IPS-18a (cell line): ENCODE data around the gene CWH43.

Experiments used
- H3K27ac ChIP-seq: one replicate; pipeline ENCODE4 v1.5.1; 2013; ENCODE audit warnings: low read length
- H3K27me3 ChIP-seq: one replicate; pipeline ENCODE4 v1.6.1; 2013; ENCODE audit warnings: mild to moderate bottlenecking, low read length; ENCODE audit not compliant: control insufficient read depth, insufficient read depth
- H3K36me3 ChIP-seq: one replicate; pipeline ENCODE4 v1.6.1; 2013; ENCODE audit warnings: low read depth, low read length; ENCODE audit not compliant: control insufficient read depth
- H3K4me1 ChIP-seq: one replicate; pipeline ENCODE4 v1.6.1; 2013; ENCODE audit warnings: low read depth, low read length; ENCODE audit not compliant: control insufficient read depth
- H3K4me3 ChIP-seq: one replicate; pipeline ENCODE4 v1.5.1; 2013; ENCODE audit warnings: low read length
- H3K9ac ChIP-seq: one replicate; pipeline ENCODE4 v1.6.1; 2013; ENCODE audit warnings: mild to moderate bottlenecking, low read length, moderate library complexity
- H3K9me3 ChIP-seq: one replicate; pipeline ENCODE4 v1.6.1; 2013; ENCODE audit warnings: low read depth, low read length; ENCODE audit not compliant: control insufficient read depth

CWH43 gene

DNA sequence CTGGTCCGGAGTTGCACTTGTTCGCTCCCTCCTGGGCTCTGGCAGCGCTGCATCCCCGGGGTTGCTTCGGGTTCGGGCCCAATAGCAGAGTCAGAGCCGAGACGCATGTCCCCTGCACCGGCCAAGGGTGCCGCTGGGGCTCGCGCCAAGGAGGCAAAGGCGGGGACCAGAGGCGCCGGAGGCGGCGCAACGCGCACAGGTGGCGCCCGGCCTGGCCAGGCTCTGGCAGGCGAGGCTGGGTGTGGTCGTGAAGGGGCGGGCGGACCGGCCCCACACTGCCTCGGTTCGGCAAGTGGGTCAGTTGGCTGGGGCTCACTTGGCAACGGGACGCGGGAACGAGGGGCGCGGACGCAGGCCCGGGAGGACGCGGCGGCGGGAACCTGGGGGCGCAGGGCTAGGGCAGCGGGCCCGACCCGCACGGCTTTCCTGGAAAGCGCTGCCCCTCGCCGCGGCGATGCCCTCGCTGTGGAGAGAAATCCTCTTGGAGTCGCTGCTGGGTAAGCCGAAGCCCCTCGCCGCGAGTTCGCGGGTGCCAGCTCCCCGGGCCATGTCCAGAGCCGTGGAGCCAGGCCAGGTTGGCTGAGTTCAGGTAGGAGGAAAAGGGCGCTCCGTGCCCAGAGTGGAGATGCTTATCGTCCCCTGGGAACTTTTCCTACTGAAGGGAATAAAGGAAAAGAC lies at the start of gene CWH43:
CWH43 (plus strand) TSS at position 300 of the 678 bp plus-strand sequence; CDS start at position 455, 155 bp downstream.
- Histone ChIP-seq H3K4me3 (peak within 1 kb of the TSS; percentile 37), H3K36me3 (no peaks in the 10 kb centered on the region), H3K27ac (no peak within 1 kb of the TSS), H3K9me3 (peaks cover 8% of the 10 kb centered on the region), H3K9ac (no peak within 1 kb of the TSS), H3K4me1 (no peaks in the 10 kb centered on the region), H3K27me3 (peaks cover 45% of the 10 kb centered on the region)

- Histone ChIP-seq H3K27me3 (no peaks in the 10 kb centered on the region), H3K4me3 (no peak overlapping the region), H3K36me3 (no peaks in the 10 kb centered on the region), H3K9me3 (no peaks in the 10 kb centered on the region), H3K27ac (no peak overlapping the region), H3K4me1 (no peaks in the 10 kb centered on the region), H3K9ac (no peak overlapping the region)
Measured at GRCh38 chr4:48937033-48937432, 49.0 kb upstream of the CWH43 start.

GRCh38 chr4:48938831-48939230 lies 47.2 kb upstream of the CWH43 start:
- H3K4me1 ChIP-seq, result no peaks in the 10 kb centered on the region
- H3K36me3 ChIP-seq, result no peaks in the 10 kb centered on the region
- no peaks in the 10 kb centered on the region for H3K9me3 ChIP-seq
- no peak overlapping the region for H3K27ac ChIP-seq
- H3K4me3 ChIP-seq, result no peak overlapping the region
- no peaks in the 10 kb centered on the region for H3K27me3 ChIP-seq
- no peak overlapping the region for H3K9ac ChIP-seq

GRCh38 chr4:48939785-48940184 lies 46.3 kb upstream of the CWH43 start:
- H3K4me3 ChIP-seq, result no peak overlapping the region
- H3K9ac ChIP-seq, result no peak overlapping the region
- no peaks in the 10 kb centered on the region for H3K36me3 ChIP-seq
- H3K27me3 ChIP-seq, result no peaks in the 10 kb centered on the region
- no peak overlapping the region for H3K27ac ChIP-seq
- no peaks in the 10 kb centered on the region for H3K9me3 ChIP-seq
- H3K4me1 ChIP-seq, result no peaks in the 10 kb centered on the region

GRCh38 chr4:48943387-48943786 lies 42.7 kb upstream of the CWH43 start:
- no peaks in the 10 kb centered on the region for H3K27me3 ChIP-seq
- H3K27ac ChIP-seq, result no peak overlapping the region
- H3K4me3 ChIP-seq, result no peak overlapping the region
- no peaks in the 10 kb centered on the region for H3K36me3 ChIP-seq
- no peak overlapping the region for H3K9ac ChIP-seq
- peaks cover 3% of the 10 kb centered on the region for H3K4me1 ChIP-seq
- no peaks in the 10 kb centered on the region for H3K9me3 ChIP-seq

DNA sequence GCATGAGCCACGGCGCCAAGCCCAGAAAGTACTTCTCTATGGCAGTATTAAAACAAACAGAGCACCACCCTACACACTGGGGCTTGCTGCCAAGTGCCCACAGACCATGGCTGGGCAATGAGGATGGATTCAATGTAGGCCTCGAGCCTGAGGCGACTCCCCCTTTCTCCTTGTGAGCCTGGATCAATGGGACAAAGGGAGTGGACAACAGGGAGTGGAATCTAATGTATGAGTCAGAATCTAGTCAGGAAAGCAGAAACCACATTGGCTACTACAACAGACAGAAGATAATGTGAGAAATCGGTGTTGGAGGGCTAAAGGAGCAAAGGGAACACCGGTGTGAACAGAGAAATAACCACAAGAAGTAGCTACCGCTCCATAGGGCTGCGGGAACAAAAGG lies 41.8 kb upstream of the CWH43 start:
- H3K9me3 ChIP-seq, result no peaks in the 10 kb centered on the region
- no peak overlapping the region for H3K9ac ChIP-seq
- no peaks in the 10 kb centered on the region for H3K27me3 ChIP-seq
- H3K27ac ChIP-seq, result no peak overlapping the region
- H3K4me3 ChIP-seq, result no peak overlapping the region
- H3K4me1 ChIP-seq, result peaks cover 3% of the 10 kb centered on the region
- H3K36me3 ChIP-seq, result no peaks in the 10 kb centered on the region

- no peak overlapping the region for H3K9ac ChIP-seq
- no peaks in the 10 kb centered on the region for H3K36me3 ChIP-seq
- no peak overlapping the region for H3K27ac ChIP-seq
- H3K4me1 ChIP-seq, result peaks cover 3% of the 10 kb centered on the region
- no peak overlapping the region for H3K4me3 ChIP-seq
- H3K9me3 ChIP-seq, result no peaks in the 10 kb centered on the region
- H3K27me3 ChIP-seq, result no peaks in the 10 kb centered on the region
Measured at GRCh38 chr4:48944756-48945241, 41.3 kb upstream of the CWH43 start.

GRCh38 chr4:48945981-48946380 lies 40.1 kb upstream of the CWH43 start:
- H3K27ac ChIP-seq, result no peak overlapping the region
- no peaks in the 10 kb centered on the region for H3K27me3 ChIP-seq
- H3K9ac ChIP-seq, result no peak overlapping the region

GRCh38 chr4:48947731-48948130 lies 38.3 kb upstream of the CWH43 start:
- no peak overlapping the region for H3K27ac ChIP-seq

More at GRCh38 chr4:48945981-48946380, 40.1 kb upstream of the CWH43 start:
- Histone ChIP-seq H3K4me3 (no peak overlapping the region), H3K4me1 (peaks cover 3% of the 10 kb centered on the region), H3K36me3 (no peaks in the 10 kb centered on the region), H3K9me3 (no peaks in the 10 kb centered on the region)

GRCh38 chr4:48949086-48949485 lies 37.0 kb upstream of the CWH43 start:
- H3K9ac ChIP-seq, result no peak overlapping the region
- H3K27me3 ChIP-seq, result no peaks in the 10 kb centered on the region
- no peaks in the 10 kb centered on the region for H3K36me3 ChIP-seq
- no peak overlapping the region for H3K27ac ChIP-seq
- peaks cover 8% of the 10 kb centered on the region for H3K4me1 ChIP-seq
- no peaks in the 10 kb centered on the region for H3K9me3 ChIP-seq
- no peak overlapping the region for H3K4me3 ChIP-seq

More at GRCh38 chr4:48947731-48948130, 38.3 kb upstream of the CWH43 start:
- H3K36me3 ChIP-seq, result no peaks in the 10 kb centered on the region
- no peak overlapping the region for H3K4me3 ChIP-seq
- no peaks in the 10 kb centered on the region for H3K27me3 ChIP-seq
- H3K4me1 ChIP-seq, result peaks cover 3% of the 10 kb centered on the region
- H3K9me3 ChIP-seq, result no peaks in the 10 kb centered on the region
- H3K9ac ChIP-seq, result no peak overlapping the region

DNA sequence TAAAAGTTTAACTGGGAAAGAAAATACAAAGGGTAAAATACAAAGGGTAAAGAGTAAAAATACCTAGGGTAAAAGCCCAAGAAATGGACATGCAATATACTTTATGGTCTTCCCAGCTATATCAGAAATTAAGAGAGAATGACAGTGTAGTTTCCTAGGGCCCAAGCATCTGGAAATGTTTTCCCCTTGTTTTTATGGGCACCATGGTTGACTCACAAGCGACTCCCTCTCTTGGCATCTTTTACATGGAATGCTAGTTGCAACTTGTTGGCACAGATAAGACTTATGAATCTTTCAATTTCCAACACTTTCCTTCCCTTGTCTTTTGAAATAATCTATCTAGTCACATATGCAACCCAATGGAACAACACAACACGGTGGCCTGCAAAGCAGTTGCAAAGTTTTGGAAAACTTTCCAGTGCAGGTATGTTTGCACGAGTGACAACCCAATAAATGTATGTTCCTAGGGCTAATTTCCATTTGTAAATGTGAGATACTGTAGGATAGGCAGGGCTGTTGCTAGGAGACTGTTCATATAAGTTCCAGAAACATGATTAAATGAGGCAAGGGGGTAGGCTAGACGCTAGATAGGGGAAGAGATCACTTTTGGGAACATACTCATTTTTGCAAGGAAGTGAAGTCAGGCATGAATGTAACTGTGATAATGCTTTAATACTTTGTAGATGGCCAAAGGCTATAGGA lies 36.4 kb upstream of the CWH43 start:
- Histone ChIP-seq H3K36me3 (no peaks in the 10 kb centered on the region), H3K27me3 (no peaks in the 10 kb centered on the region), H3K4me1 (peaks cover 13% of the 10 kb centered on the region), H3K27ac (no peak overlapping the region), H3K9me3 (no peaks in the 10 kb centered on the region), H3K9ac (no peak overlapping the region), H3K4me3 (no peak overlapping the region)

GRCh38 chr4:48954314-48954713 lies 31.8 kb upstream of the CWH43 start:
- Histone ChIP-seq H3K4me1 (peaks cover 15% of the 10 kb centered on the region), H3K4me3 (peak overlapping the region; percentile 26), H3K9me3 (no peaks in the 10 kb centered on the region), H3K9ac (peak overlapping the region; percentile 28), H3K36me3 (no peaks in the 10 kb centered on the region), H3K27me3 (no peaks in the 10 kb centered on the region), H3K27ac (no peak overlapping the region)
